Renal cortical epithelial cell (primary cell): ENCODE results near the gene STATH. TPM values are rescaled to one million over a fixed set of nuclear protein-coding genes. Genes with fewer than 3 reads are reported as not detected.

Experiments
- total RNA-seq: library from RNA; depleted of rRNA; stranded (reverse); fragments of >200 nt; gene quantifications from 2 replicates; pipeline ENCODE4 v1.2.3, GENCODE V29; 2014

STATH gene
- total RNA-seq, 1 donor from 2014 or later, result not detected

Other genes starting within 250 kb of the STATH start
- gene SULT1B1, start 235.3 kb upstream of the STATH start, total RNA-seq, result not detected in 2 replicates
- 0.30 TPM in 1 of 2 replicates, not detected in the other for gene SULT1E1, start 135.8 kb upstream of the STATH start, total RNA-seq
- gene CSN1S1, start 64.9 kb upstream of the STATH start, total RNA-seq, result not detected in 2 replicates
- not detected in 2 replicates for gene CSN2, start 30.2 kb upstream of the STATH start, total RNA-seq
- not detected in 2 replicates for gene HTN3, start 32.5 kb downstream of the STATH start, total RNA-seq
- not detected in 2 replicates for gene HTN1, start 54.5 kb downstream of the STATH start, total RNA-seq
- gene PRR27, start 158.3 kb downstream of the STATH start, total RNA-seq, result not detected in 2 replicates
- gene ODAM, start 199.8 kb downstream of the STATH start, total RNA-seq, result not detected in 2 replicates
- not detected in 2 replicates for gene FDCSP, start 230.2 kb downstream of the STATH start, total RNA-seq
- gene CSN3, start 246.6 kb downstream of the STATH start, total RNA-seq, result not detected in 2 replicates